K562 (cell line): ENCODE data around the gene UVRAG. TPM values are rescaled to one million over a fixed set of nuclear protein-coding genes. Genes with fewer than 3 reads are reported as not detected.

Experiments used
- CBX3 ChIP-seq, 2 experiments: IDR thresholded peaks; 1 replicate in 1 of 2; 2 replicates in 1 of 2; pipeline ENCODE4 v1.6.1; 2012; ENCODE audit warnings: inconsistent platforms in 2 of 2, low read length in 2 of 2, borderline replicate concordance in 1 of 2, control low read depth in 1 of 2
- CBX5 ChIP-seq: IDR thresholded peaks from 2 replicates; pipeline ENCODE4 v1.6.1; 2014; ENCODE audit warnings: low read depth, borderline replicate concordance
- CREB3 ChIP-seq: fragments of 450-650 bp; conservative IDR thresholded peaks from 2 replicates; pipeline ENCODE4 v1.6.1; 2016; ENCODE audit warnings: missing genetic modification characterization, low read depth, mild to moderate bottlenecking, missing compliant biosample characterization, moderate library complexity
- HMBOX1 ChIP-seq: sonication (generic); IDR thresholded peaks from 2 replicates; pipeline ENCODE4 v1.6.1; 2016
- KLF13 ChIP-seq: fragments of 450-650 bp; IDR thresholded peaks from 2 replicates; pipeline ENCODE4 v1.6.1; 2016; ENCODE audit warnings: missing genetic modification characterization, low read depth, mild to moderate bottlenecking, missing compliant biosample characterization, moderate library complexity, borderline replicate concordance
- MIER1 ChIP-seq: fragments of 450-650 bp; IDR thresholded peaks from 2 replicates; pipeline ENCODE4 v1.6.1; 2016; ENCODE audit warnings: antibody characterized with exemption, mild to moderate bottlenecking, low read depth
- NR2C1 ChIP-seq, 2 experiments: fragments of 450-650 bp; IDR thresholded peaks; 2 replicates each; pipeline ENCODE4 v1.6.1; 2017; ENCODE audit warnings: mild to moderate bottlenecking in 2 of 2, antibody characterized with exemption in 1 of 2, inconsistent platforms in 1 of 2, missing compliant biosample characterization in 1 of 2, missing genetic modification characterization in 1 of 2
- ZKSCAN1 ChIP-seq: fragments of 150-350 bp; IDR thresholded peaks from 2 replicates; pipeline ENCODE4 v1.6.1; 2016; ENCODE audit warnings: low read depth, low read length
- ZNF740 ChIP-seq, 3 experiments: fragments of 200-800 bp in 1 of 3; sonication (Bioruptor generic) in 1 of 3; sonication (generic) in 1 of 3; formaldehyde crosslinking in 1 of 3; IDR thresholded peaks; 2 replicates each; pipeline versions ENCODE4 v1.6.1 to v1.8.0; 2016 to 2022; ENCODE audit warnings: mild to moderate bottlenecking in 2 of 3, missing compliant biosample characterization in 2 of 3, missing genetic modification characterization in 2 of 3, missing genetic modification reagents in 1 of 3
- polyA plus RNA-seq, 8 experiments: library from polyadenylated mRNA; depleted of rRNA in 4 of 8; stranded (reverse) in 5 of 8; unstranded in 3 of 8; fragments of >200 nt; fragmentation: Nextera tagmentation in 2 of 8; fragmentation: Illumina TruSeq in 1 of 8; extraction: Ambion mirVana in 2 of 8; extraction: Trizol in 1 of 8; gene quantifications; 2 replicates each; pipeline versions ENCODE4 v1.2.1 to v1.2.3, GENCODE V29; 2011 to 2014; ENCODE audit warnings: inconsistent platforms in 1 of 8, missing spikeins in 1 of 8
- total RNA-seq, 7 experiments: library from RNA; depleted of rRNA in 6 of 7; stranded (reverse); fragments of >200 nt in 6 of 7; fragmentation: Illumina TruSeq in 2 of 7; extraction: Trizol in 2 of 7; gene quantifications; 2 replicates each; pipeline versions ENCODE4 v1.2.1 to v1.2.3, GENCODE V29; 2011 to 2021; ENCODE audit warnings: low replicate concordance in 1 of 7

The UVRAG gene
- total and polyA plus RNA-seq, 9 of the 15 experiments (the other 6 are each of a cell fraction or from before 2014, with no cell fraction given): 3.1 to 17.8 (median 12.4) TPM

GRCh38 chr11:76048763-76049162 lies 233.8 kb downstream of the UVRAG start (continued):
- TF ChIP-seq NR2C1 (IDR thresholded peaks at IDR 0.05): no peak
- no peak for TF ChIP-seq NR2C1 (tag; IDR thresholded peaks at IDR 0.05)
- TF ChIP-seq CREB3: peak; percentile 92
- TF ChIP-seq ZKSCAN1: no peak
- no peak for TF ChIP-seq KLF13 (tag)
- no peak for TF ChIP-seq ZNF740 (CRISPR knock-in tag; IDR thresholded peaks at IDR 0.05)
- no peak for TF ChIP-seq ZNF740 (tag; IDR thresholded peaks at IDR 0.05)
- no peak for TF ChIP-seq MIER1
- no peak for TF ChIP-seq HMBOX1
- peak in 1 of 2 experiments; percentile 79; a peak in 1 of 3 replicates for TF ChIP-seq CBX3 (IDR thresholded peaks at IDR 0.05; ENCODE audit: borderline replicate concordance in 1 of 2, low read length in 2 of 2)
- peak; percentile 78; the same call in 1 of the 2 replicates for TF ChIP-seq CBX5
- TF ChIP-seq, all 486 proteins: peak for 9
